GM12878 (cell line): ENCODE results near the gene FGGY. TPM values are rescaled to one million over a fixed set of nuclear protein-coding genes. Genes with fewer than 3 reads are reported as not detected.

ENCODE experiments used
- ATAC-seq: fragments of 200-7000 bp; cut with Tn5 transposase; 3 replicates; pipeline ENCODE4 v1.9.1; 2020; ENCODE audit warnings: mild to moderate bottlenecking, moderate library complexity
- BruUV-seq: library from RNA; stranded (reverse); fragments of 400-500 nt; replicated peaks from 2 replicates; lab custom pipeline; 2021; lab: Mats Ljungman, UMichigan
- CTCF ChIA-PET: fragments of 300-600 bp; sonication (Branson Sonifier 250); formaldehyde crosslinking; extraction: SDS; loops from one replicate; lab custom pipeline; 2021; ENCODE audit warnings: inconsistent platforms; lab: Yijun Ruan, JAX
- POLR2A ChIA-PET: fragments of 350-600 bp; formaldehyde crosslinking; extraction: SDS; loops from one replicate; lab custom pipeline; 2021; ENCODE audit warnings: inconsistent platforms; lab: Charles Lee
- RAD21 ChIA-PET: fragments of 300-600 bp; sonication (Branson Sonifier 250); formaldehyde crosslinking; loops from one replicate; lab custom pipeline; 2023; ENCODE audit warnings: antibody characterized with exemption; ENCODE audit not compliant: unreplicated experiment; lab: Charles Lee
- SMC1A ChIA-PET: fragments of 300-600 bp; sonication (Branson Sonifier 250); formaldehyde crosslinking; loops from one replicate; lab custom pipeline; 2023; ENCODE audit not compliant: unreplicated experiment, uncharacterized antibody; lab: Charles Lee
- DNase-seq: peaks from one replicate; pipeline ENCODE4 v3.0.0-alpha.2; 2011; ENCODE audit warnings: low read depth, low spot score
- FAIRE-seq: peaks from 3 replicates; lab custom pipeline; 2011; peaks lifted over from hg19 to GRCh38; lab: Jason Lieb, UNC
- H2AFZ ChIP-seq: 2 replicates; pipeline ENCODE4 v1.6.0; 2011; ENCODE audit warnings: low read depth, low read length, control low read depth; ENCODE audit not compliant: control insufficient read depth
- H3K27ac ChIP-seq: 2 replicates; pipeline ENCODE4 v1.5.1; 2011; ENCODE audit warnings: control low read depth; ENCODE audit not compliant: control insufficient read depth, insufficient read depth
- H3K27me3 ChIP-seq, 2 experiments: replicated peaks in 1 of 2; 2 replicates each; pipeline versions ENCODE4 v1.6.0 to v1.6.1; 2011; ENCODE audit warnings: low read length in 1 of 2; ENCODE audit not compliant: control insufficient read depth in 2 of 2, insufficient read depth in 2 of 2
- H3K36me3 ChIP-seq, 2 experiments: 2 replicates each; pipeline ENCODE4 v1.5.1; 2011; ENCODE audit warnings: low read length in 1 of 2; ENCODE audit not compliant: control insufficient read depth in 2 of 2, insufficient read depth in 2 of 2
- H3K4me1 ChIP-seq: 2 replicates; pipeline ENCODE4 v1.6.1; 2011; ENCODE audit warnings: mild to moderate bottlenecking, low read length, moderate library complexity, mixed read lengths; ENCODE audit not compliant: control insufficient read depth, insufficient read depth
- H3K4me2 ChIP-seq: 2 replicates; pipeline ENCODE4 v1.6.0; 2011; ENCODE audit warnings: control low read depth; ENCODE audit not compliant: control insufficient read depth, insufficient read depth
- H3K4me3 ChIP-seq: fragments of 200-600 bp; sonication (generic); 2 replicates; pipeline ENCODE4 v1.5.1; 2016
- H3K79me2 ChIP-seq: 2 replicates; pipeline ENCODE4 v1.6.0; 2011; ENCODE audit warnings: low read length; ENCODE audit not compliant: control insufficient read depth, insufficient read depth
- H3K9ac ChIP-seq: 2 replicates; pipeline ENCODE4 v1.8.0; 2011; ENCODE audit warnings: low read length, control low read depth, mixed read lengths; ENCODE audit not compliant: control insufficient read depth, insufficient read depth
- H3K9me3 ChIP-seq: replicated peaks from 3 replicates; pipeline ENCODE4 v1.5.1; 2011; ENCODE audit warnings: mild to moderate bottlenecking, low read length; ENCODE audit not compliant: control insufficient read depth, insufficient read depth
- H4K20me1 ChIP-seq: 2 replicates; pipeline ENCODE4 v1.6.0; 2011; ENCODE audit not compliant: control insufficient read depth, insufficient read depth
- ATF7 ChIP-seq: fragments of 450-650 bp; IDR thresholded peaks from 2 replicates; pipeline ENCODE4 v1.6.1; 2016; ENCODE audit warnings: low read depth, mild to moderate bottlenecking
- NBN ChIP-seq: fragments of 450-650 bp; IDR thresholded peaks from 2 replicates; pipeline ENCODE4 v1.6.1; 2016
- ZBTB11 ChIP-seq: fragments of 450-650 bp; formaldehyde crosslinking; IDR thresholded peaks from 2 replicates; pipeline ENCODE4 v1.5.0; 2022; ENCODE audit warnings: mild to moderate bottlenecking, missing genetic modification characterization
- in situ Hi-C: fragments of 300-500 bp; cut with MboI; formaldehyde crosslinking; loops from 9 replicates; pipeline ENCODE4 v1.14.3; 2018; ENCODE audit warnings: mixed read lengths
- intact Hi-C: fragments of 100-400 bp; cut with micrococcal nuclease; formaldehyde crosslinking; loops from one replicate; pipeline ENCODE4 v1.14.2; 2022; ENCODE audit not compliant: unreplicated experiment
- polyA plus RNA-seq, 11 experiments: library from polyadenylated mRNA; depleted of rRNA in 4 of 11; unstranded in 6 of 11; stranded (reverse) in 5 of 11; fragments of >200 nt; fragmentation: Nextera tagmentation in 4 of 11; fragmentation: Illumina TruSeq in 1 of 11; extraction: Ambion mirVana in 4 of 11; extraction: Trizol in 1 of 11; gene quantifications; 1 replicate in 1 of 11; 2 replicates in 10 of 11; pipeline versions ENCODE4 v1.2.1 to v1.2.3, GENCODE V29; 2011 to 2016; ENCODE audit warnings: inconsistent platforms in 2 of 11, missing spikeins in 2 of 11, low read depth in 1 of 11
- total RNA-seq, 4 experiments: library from RNA; depleted of rRNA in 3 of 4; stranded (reverse); fragments of >200 nt in 3 of 4; fragmentation: Illumina TruSeq in 1 of 4; extraction: Trizol in 1 of 4; gene quantifications; 2 replicates each; pipeline versions ENCODE4 v1.2.1 to v1.2.3, GENCODE V29; 2013 to 2021

Gene FGGY
- total and polyA plus RNA-seq, 10 of the 15 experiments (the other 5 are each of a cell fraction or from before 2014, with no cell fraction given) = 6.2 to 11.9 (median 7.5) TPM

- TF ChIP-seq ZBTB11 (CRISPR knock-in tag) = no peak
- TF ChIP-seq, all 136 proteins: peak for 24
Measured at GRCh38 chr1:59266180-59266926, 30.5 kb upstream of the FGGY start (continued).

GRCh38 chr1:59266927-59267293, 30.0 kb upstream of the FGGY start:
- TF ChIP-seq NBN = no peak
- TF ChIP-seq ATF7 = peak; percentile 84
- TF ChIP-seq, all 136 proteins: peak for 1
- FAIRE-seq = peak; percentile 70
- H3K9ac ChIP-seq = no peak overlapping the region
- no peaks in the 10 kb centered on the region for H3K27me3 ChIP-seq
- no peak overlapping the region for H3K4me3 ChIP-seq
- DNase-seq = no peak
- BruUV-seq = no TSS peak
- ChIA-PET POLR2A (interaction anchor here (1.3 kb wide), 1 partner anchor 30 kb away, joined by 4 read pairs; the partner anchor contains the start of gene FGGY), CTCF (interaction anchor here (0.7 to 2.1 kb wide), 4 partner anchors 12 to 67 kb away, joined by 3 to 11 read pairs (median 4); no protein-coding TSS in a partner anchor), SMC1A (interaction anchor here (0.6 to 1.9 kb wide), 11 partner anchors 10 to 432 kb away, joined by 3 to 10 read pairs (median 4); partner anchors contain the start of gene FGGY), RAD21 (interaction anchor here (0.9 to 2.1 kb wide), 10 partner anchors 9 to 493 kb away, joined by 3 to 10 read pairs (median 4); no protein-coding TSS in a partner anchor)
- H3K9me3 ChIP-seq = no peaks in the 10 kb centered on the region; the same call in 1 of the 3 replicates
- H3K27ac ChIP-seq = peak overlapping the region; percentile 64
- intact Hi-C loops = no loop called here
- in situ Hi-C loops = no loop called here
- peaks cover 16% of the 10 kb centered on the region for H3K4me1 ChIP-seq
- no peaks in the 10 kb centered on the region for H4K20me1 ChIP-seq
- peak; percentile 80 for ATAC-seq
- H2AFZ ChIP-seq = peak overlapping the region; percentile 63
- H3K36me3 ChIP-seq = no peaks in the 10 kb centered on the region
- H3K79me2 ChIP-seq = no peaks in the 10 kb centered on the region
- H3K4me2 ChIP-seq = peak overlapping the region; percentile 31
